Panc1 (cell line): Measurements from ENCODE around the gene PBX1. TPM values are rescaled to one million over a fixed set of nuclear protein-coding genes. Genes with fewer than 3 reads are reported as not detected.

Source experiments
- ATAC-seq: fragments of 200-7000 bp; cut with Tn5 transposase; 2 replicates; pipeline ENCODE4 v1.9.1; 2020; ENCODE audit warnings: mild to moderate bottlenecking, moderate library complexity
- BruUV-seq: library from RNA; stranded (reverse); fragments of 400-500 nt; replicated peaks from 2 replicates; lab custom pipeline; 2021; lab: Mats Ljungman, UMichigan
- CTCF ChIA-PET: fragments of 300-600 bp; sonication (Branson Sonifier 250); formaldehyde crosslinking; loops from one replicate; lab custom pipeline; 2022; ENCODE audit warnings: antibody characterized with exemption; lab: Charles Lee
- POLR2A ChIA-PET: fragments of 300-600 bp; sonication (Branson Sonifier 250); formaldehyde crosslinking; loops from one replicate; lab custom pipeline; 2022; ENCODE audit warnings: antibody characterized with exemption; lab: Charles Lee
- DNase-seq: peaks from one replicate; pipeline ENCODE4 v3.0.0-alpha.2; 2010; ENCODE audit warnings: low read depth, low spot score
- H3K27ac ChIP-seq: 2 replicates; pipeline ENCODE4 v1.5.1; 2011; ENCODE audit warnings: mild to moderate bottlenecking, low read length, inconsistent platforms
- H3K27me3 ChIP-seq: fragments of 200-500 bp; sonication (Bioruptor generic); 2 replicates; pipeline ENCODE4 v1.6.0; 2014; ENCODE audit warnings: low read length, inconsistent platforms; ENCODE audit not compliant: control insufficient read depth, insufficient read depth
- H3K36me3 ChIP-seq: fragments of 200-500 bp; sonication (Bioruptor generic); 2 replicates; pipeline ENCODE4 v1.5.1; 2014; ENCODE audit warnings: inconsistent platforms, mild to moderate bottlenecking, low read length, moderate library complexity; ENCODE audit not compliant: control insufficient read depth, insufficient read depth
- H3K4me1 ChIP-seq: 2 replicates; pipeline ENCODE4 v1.5.1; 2011; ENCODE audit warnings: inconsistent platforms, mild to moderate bottlenecking, low read length, moderate library complexity; ENCODE audit not compliant: control insufficient read depth, insufficient read depth
- H3K4me3 ChIP-seq, 2 experiments: 2 replicates each; pipeline ENCODE4 v1.5.1; 2011 to 2012; ENCODE audit warnings: low read depth in 2 of 2, low read length in 2 of 2, mild to moderate bottlenecking in 2 of 2, inconsistent platforms in 1 of 2, moderate library complexity in 1 of 2
- H3K9me3 ChIP-seq: fragments of 200-500 bp; sonication (Bioruptor generic); 2 replicates; pipeline ENCODE4 v1.5.1; 2014; ENCODE audit warnings: low read depth, mild to moderate bottlenecking, inconsistent platforms, low read length, moderate library complexity; ENCODE audit not compliant: control insufficient read depth, insufficient read depth
- POLR2AphosphoS5 ChIP-seq: IDR thresholded peaks from 2 replicates; pipeline ENCODE4 v1.6.1; 2012; ENCODE audit warnings: mild to moderate bottlenecking, low read depth, low read length, moderate library complexity
- SIN3A ChIP-seq: IDR thresholded peaks from 2 replicates; pipeline ENCODE4 v1.6.1; 2012; ENCODE audit warnings: low read depth, mild to moderate bottlenecking, low read length, moderate library complexity, borderline replicate concordance; ENCODE audit not compliant: insufficient read depth
- TCF7L2 ChIP-seq: IDR thresholded peaks from 2 replicates; pipeline ENCODE4 v1.6.1; 2011; ENCODE audit warnings: mild to moderate bottlenecking, low read depth, low read length, inconsistent platforms
- in situ Hi-C: cut with HindIII; loops from 2 replicates; pipeline ENCODE4 v1.10.0; 2016; ENCODE audit warnings: low sequenced_read_pairs, low pct_unique_long_range_greater_than_20kb
- intact Hi-C: fragments of 100-400 bp; cut with micrococcal nuclease; formaldehyde crosslinking; loops from one replicate; pipeline ENCODE4 v1.10.0; 2022; ENCODE audit not compliant: unreplicated experiment
- total RNA-seq: library from RNA; stranded (reverse); gene quantifications from one replicate; pipeline ENCODE4 v1.2.1, GENCODE V29; 2021; ENCODE audit not compliant: unreplicated experiment
- TF ChIP-seq, protein P1 (sequence below): fragments of 450-650 bp; IDR thresholded peaks from 2 replicates; pipeline ENCODE4 v1.5.1; 2017; ENCODE audit warnings: mild to moderate bottlenecking
- TF ChIP-seq, protein P2 (sequence below), 2 experiments: IDR thresholded peaks; 2 replicates each; pipeline ENCODE4 v1.6.1; 2011 to 2012; ENCODE audit warnings: low read depth in 2 of 2, control low read depth in 1 of 2, low read length in 1 of 2, mild to moderate bottlenecking in 1 of 2, moderate library complexity in 1 of 2; ENCODE audit not compliant: insufficient read depth in 1 of 2

The PBX1 gene
- total RNA-seq, 1 experiment from 2014 or later = 2.0 TPM

DNA sequence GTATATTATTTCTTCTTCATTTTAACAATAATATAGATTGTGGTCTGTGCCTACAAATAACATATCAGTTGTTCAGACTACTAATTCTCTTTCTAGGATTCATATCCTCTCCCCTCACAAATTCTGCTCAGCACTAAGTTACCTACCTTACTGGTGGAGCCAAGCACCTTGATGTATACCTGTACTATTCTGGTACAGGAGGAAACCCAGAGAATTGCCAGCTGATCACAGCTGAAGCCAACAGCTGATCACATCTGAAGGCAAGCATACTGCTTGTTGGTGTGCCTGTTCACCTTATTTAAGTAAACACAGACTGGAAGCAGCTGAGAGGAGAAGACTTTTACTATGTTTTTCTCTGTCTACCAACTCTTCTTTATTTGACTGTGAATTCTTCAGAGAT, 101.8 kb downstream of the PBX1 start:
- no peak overlapping the region for H3K27ac ChIP-seq
- POLR2A ChIA-PET = no interaction called here
- ATAC-seq = no peak

DNA sequence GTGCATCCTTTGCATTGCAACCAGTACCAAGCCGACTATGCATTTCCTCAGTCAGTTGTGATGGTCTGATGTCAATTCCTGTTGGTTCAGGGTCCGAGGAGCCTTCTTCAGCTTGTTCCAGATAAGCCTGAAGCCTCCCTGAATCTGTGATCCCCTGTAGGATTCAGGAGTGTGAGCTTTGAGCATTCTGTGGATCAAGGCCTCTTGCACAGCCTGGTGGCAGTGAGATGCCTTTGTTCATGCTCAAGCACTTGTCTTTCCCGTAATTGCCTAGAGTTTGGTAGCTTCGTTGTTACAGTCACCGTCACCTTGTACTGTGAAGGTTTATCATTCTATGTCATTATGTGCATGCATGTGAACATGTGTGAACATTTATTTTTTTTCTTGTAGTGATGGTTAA, 103.5 kb downstream of the PBX1 start:
- ATAC-seq = no peak

More for the DNA sequence above, 101.8 kb downstream of the PBX1 start:
- TF ChIP-seq, protein P1, sequence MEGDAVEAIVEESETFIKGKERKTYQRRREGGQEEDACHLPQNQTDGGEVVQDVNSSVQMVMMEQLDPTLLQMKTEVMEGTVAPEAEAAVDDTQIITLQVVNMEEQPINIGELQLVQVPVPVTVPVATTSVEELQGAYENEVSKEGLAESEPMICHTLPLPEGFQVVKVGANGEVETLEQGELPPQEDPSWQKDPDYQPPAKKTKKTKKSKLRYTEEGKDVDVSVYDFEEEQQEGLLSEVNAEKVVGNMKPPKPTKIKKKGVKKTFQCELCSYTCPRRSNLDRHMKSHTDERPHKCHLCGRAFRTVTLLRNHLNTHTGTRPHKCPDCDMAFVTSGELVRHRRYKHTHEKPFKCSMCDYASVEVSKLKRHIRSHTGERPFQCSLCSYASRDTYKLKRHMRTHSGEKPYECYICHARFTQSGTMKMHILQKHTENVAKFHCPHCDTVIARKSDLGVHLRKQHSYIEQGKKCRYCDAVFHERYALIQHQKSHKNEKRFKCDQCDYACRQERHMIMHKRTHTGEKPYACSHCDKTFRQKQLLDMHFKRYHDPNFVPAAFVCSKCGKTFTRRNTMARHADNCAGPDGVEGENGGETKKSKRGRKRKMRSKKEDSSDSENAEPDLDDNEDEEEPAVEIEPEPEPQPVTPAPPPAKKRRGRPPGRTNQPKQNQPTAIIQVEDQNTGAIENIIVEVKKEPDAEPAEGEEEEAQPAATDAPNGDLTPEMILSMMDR = no peak
- TF ChIP-seq SIN3A (no peak), TCF7L2 (no peak), POLR2AphosphoS5 (no peak)
- TF ChIP-seq, protein P2, sequence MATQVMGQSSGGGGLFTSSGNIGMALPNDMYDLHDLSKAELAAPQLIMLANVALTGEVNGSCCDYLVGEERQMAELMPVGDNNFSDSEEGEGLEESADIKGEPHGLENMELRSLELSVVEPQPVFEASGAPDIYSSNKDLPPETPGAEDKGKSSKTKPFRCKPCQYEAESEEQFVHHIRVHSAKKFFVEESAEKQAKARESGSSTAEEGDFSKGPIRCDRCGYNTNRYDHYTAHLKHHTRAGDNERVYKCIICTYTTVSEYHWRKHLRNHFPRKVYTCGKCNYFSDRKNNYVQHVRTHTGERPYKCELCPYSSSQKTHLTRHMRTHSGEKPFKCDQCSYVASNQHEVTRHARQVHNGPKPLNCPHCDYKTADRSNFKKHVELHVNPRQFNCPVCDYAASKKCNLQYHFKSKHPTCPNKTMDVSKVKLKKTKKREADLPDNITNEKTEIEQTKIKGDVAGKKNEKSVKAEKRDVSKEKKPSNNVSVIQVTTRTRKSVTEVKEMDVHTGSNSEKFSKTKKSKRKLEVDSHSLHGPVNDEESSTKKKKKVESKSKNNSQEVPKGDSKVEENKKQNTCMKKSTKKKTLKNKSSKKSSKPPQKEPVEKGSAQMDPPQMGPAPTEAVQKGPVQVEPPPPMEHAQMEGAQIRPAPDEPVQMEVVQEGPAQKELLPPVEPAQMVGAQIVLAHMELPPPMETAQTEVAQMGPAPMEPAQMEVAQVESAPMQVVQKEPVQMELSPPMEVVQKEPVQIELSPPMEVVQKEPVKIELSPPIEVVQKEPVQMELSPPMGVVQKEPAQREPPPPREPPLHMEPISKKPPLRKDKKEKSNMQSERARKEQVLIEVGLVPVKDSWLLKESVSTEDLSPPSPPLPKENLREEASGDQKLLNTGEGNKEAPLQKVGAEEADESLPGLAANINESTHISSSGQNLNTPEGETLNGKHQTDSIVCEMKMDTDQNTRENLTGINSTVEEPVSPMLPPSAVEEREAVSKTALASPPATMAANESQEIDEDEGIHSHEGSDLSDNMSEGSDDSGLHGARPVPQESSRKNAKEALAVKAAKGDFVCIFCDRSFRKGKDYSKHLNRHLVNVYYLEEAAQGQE (IDR thresholded peaks at IDR 0.05; ENCODE audit: insufficient read depth in 1 of 2, low read depth in 2 of 2, low read length in 1 of 2) = no peak
- Histone ChIP-seq H3K4me1 (no peaks in the 10 kb centered on the region), H3K27me3 (no peaks in the 10 kb centered on the region), H3K4me3 (no peak overlapping the region), H3K9me3 (no peaks in the 10 kb centered on the region), H3K36me3 (no peaks in the 10 kb centered on the region)
- CTCF ChIA-PET = no interaction called here
- no TSS peak for BruUV-seq
- no peak for DNase-seq
- in situ Hi-C loops (no loop called here), intact Hi-C loops (no loop called here)

More for the DNA sequence above, 103.5 kb downstream of the PBX1 start:
- ChIA-PET POLR2A (interaction anchor here (0.6 kb wide), 1 partner anchor 1119 kb away, joined by 5 read pairs; no protein-coding TSS in a partner anchor), CTCF (no interaction called here)
- BruUV-seq = no TSS peak
- Histone ChIP-seq H3K9me3 (no peaks in the 10 kb centered on the region), H3K4me3 (no peak overlapping the region), H3K4me1 (no peaks in the 10 kb centered on the region), H3K27ac (no peak overlapping the region), H3K27me3 (no peaks in the 10 kb centered on the region), H3K36me3 (no peaks in the 10 kb centered on the region)
- TF ChIP-seq, protein P2 (IDR thresholded peaks at IDR 0.05; ENCODE audit: insufficient read depth in 1 of 2, low read depth in 2 of 2, low read length in 1 of 2) = no peak
- TF ChIP-seq POLR2AphosphoS5 = no peak
- intact Hi-C loops = no loop called here
- DNase-seq = no peak
- in situ Hi-C loops = no loop called here
